CD4-positive, alpha-beta memory T cell (primary cell): ENCODE results near the gene PREX1. TPM values are rescaled to one million over a fixed set of nuclear protein-coding genes. Genes with fewer than 3 reads are reported as not detected.

Source experiments
- CTCF ChIA-PET: fragments of 350-600 bp; sonication (Branson Sonifier 250); formaldehyde crosslinking; loops from one replicate; lab custom pipeline; 2021; ENCODE audit warnings: inconsistent platforms; ENCODE audit not compliant: partially characterized antibody; lab: Charles Lee
- POLR2A ChIA-PET: fragments of 350-600 bp; sonication (Branson Sonifier 250); formaldehyde crosslinking; loops from one replicate; lab custom pipeline; 2021; ENCODE audit not compliant: partially characterized antibody; lab: Charles Lee
- DNase-seq, 5 donors: peaks; one replicate each; pipeline versions ENCODE4 v3.0.0 to v3.0.0-alpha.2; 2020 to 2022; ENCODE audit warnings: mixed read lengths in 1 of 5
- H3K27ac ChIP-seq: one replicate; pipeline ENCODE4 v1.7.0; 2013; ENCODE audit warnings: low read depth, low read length
- H3K27me3 ChIP-seq: 2 replicates; pipeline ENCODE4 v1.7.0; 2013; ENCODE audit warnings: mild to moderate bottlenecking, low read length, moderate library complexity; ENCODE audit not compliant: insufficient read depth
- H3K36me3 ChIP-seq: 2 replicates; pipeline ENCODE4 v1.7.0; 2013; ENCODE audit warnings: mild to moderate bottlenecking, low read length, moderate library complexity; ENCODE audit not compliant: insufficient read depth
- H3K4me1 ChIP-seq: 2 replicates; pipeline ENCODE4 v1.7.0; 2013; ENCODE audit warnings: mild to moderate bottlenecking, low read length, moderate library complexity; ENCODE audit not compliant: insufficient read depth
- H3K4me3 ChIP-seq, 2 donors: one replicate each; pipeline ENCODE4 v1.7.0; 2013; ENCODE audit warnings: low read length in 2 of 2, mild to moderate bottlenecking in 1 of 2
- H3K9me3 ChIP-seq, 2 donors: one replicate each; pipeline ENCODE4 v1.7.0; 2013; ENCODE audit warnings: low read length in 2 of 2, control low read depth in 1 of 2; ENCODE audit not compliant: control insufficient read depth in 1 of 2
- H3K27ac Mint-ChIP-seq, 7 donors: one replicate each; pipeline ENCODE4 v1.8.0; 2020 to 2021; ENCODE audit warnings: mixed read lengths in 7 of 7, mild to moderate bottlenecking in 6 of 7, inconsistent platforms in 3 of 7, moderate library complexity in 3 of 7
- H3K27me3 Mint-ChIP-seq, 2 donors: one replicate each; pipeline ENCODE4 v1.8.0; 2020 to 2021; ENCODE audit warnings: mixed read lengths in 2 of 2
- H3K36me3 Mint-ChIP-seq, 2 donors: one replicate each; pipeline ENCODE4 v1.8.0; 2020 to 2021; ENCODE audit warnings: mixed read lengths in 2 of 2, inconsistent platforms in 1 of 2, mild to moderate bottlenecking in 1 of 2
- H3K4me1 Mint-ChIP-seq, 4 donors: one replicate each; pipeline ENCODE4 v1.8.0; 2020 to 2021; ENCODE audit warnings: mixed read lengths in 4 of 4, mild to moderate bottlenecking in 1 of 4
- H3K4me3 Mint-ChIP-seq, 8 donors: one replicate each; pipeline ENCODE4 v1.8.0; 2020 to 2021; ENCODE audit warnings: mixed read lengths in 8 of 8, mild to moderate bottlenecking in 7 of 8, moderate library complexity in 6 of 8, inconsistent platforms in 3 of 8
- H3K9me3 Mint-ChIP-seq, 8 donors: one replicate each; pipeline ENCODE4 v1.8.0; 2020 to 2021; ENCODE audit warnings: mixed read lengths in 8 of 8, mild to moderate bottlenecking in 5 of 8, inconsistent platforms in 3 of 8, moderate library complexity in 1 of 8
- intact Hi-C: fragments of 100-400 bp; cut with micrococcal nuclease; formaldehyde crosslinking; loops from one replicate; pipeline ENCODE4 v1.15.1; 2023
- polyA plus RNA-seq, 2 donors: library from polyadenylated mRNA; unstranded; fragments of 300-500 nt; fragmentation: Illumina TruSeq; gene quantifications; one replicate each; pipeline ENCODE4 v1.2.3, GENCODE V29; 2021
- total RNA-seq, 2 experiments: library from RNA; stranded (reverse); gene quantifications; one replicate each; pipeline ENCODE4 v1.2.3, GENCODE V29; 2021

The PREX1 gene
- total and polyA plus RNA-seq, 4 experiments from 2014 or later: 10.6 to 165 (median 122) TPM

- CTCF ChIA-PET: no interaction called here
- POLR2A ChIA-PET: no interaction called here
- Mint-ChIP-seq H3K27me3 (no peaks in the 10 kb centered on the region), H3K9me3 (peaks cover 0 to 1% (median 0%) of the 10 kb centered on the region in 8 donors), H3K36me3 (peaks cover 47 to 75% of the 10 kb centered on the region in 2 donors), H3K4me1 (peaks cover 16 to 51% (median 30%) of the 10 kb centered on the region in 4 donors), H3K4me3 (peak overlapping the region in 1 of 8 donors; percentile 23), H3K27ac (peak overlapping the region in 3 of 7 donors; percentile 41 to 93 (median 44))
- intact Hi-C loops: no loop called here
- no peak overlapping the region for H3K27ac ChIP-seq
- no peaks in the 10 kb centered on the region for H3K27me3 ChIP-seq
- H3K4me1 ChIP-seq: no peaks in the 10 kb centered on the region
- H3K9me3 ChIP-seq: no peaks in the 10 kb centered on the region
- DNase-seq: no peak
- H3K4me3 ChIP-seq: no peak overlapping the region
- H3K36me3 ChIP-seq: peaks cover 75% of the 10 kb centered on the region
Observed at GRCh38 chr20:48697845-48698491, 129.8 kb downstream of the PREX1 start.

- H3K36me3 Mint-ChIP-seq: peaks cover 45 to 75% of the 10 kb centered on the region in 2 donors
- intact Hi-C loops: no loop called here
- no peaks in the 10 kb centered on the region for H3K27me3 Mint-ChIP-seq
- DNase-seq: no peak
- no peaks in the 10 kb centered on the region for H3K27me3 ChIP-seq
- H3K4me1 Mint-ChIP-seq: peaks cover 16 to 46% (median 30%) of the 10 kb centered on the region in 4 donors
- H3K4me3 ChIP-seq: no peak overlapping the region
- H3K36me3 ChIP-seq: peaks cover 76% of the 10 kb centered on the region
- peaks cover 0 to 1% (median 0%) of the 10 kb centered on the region in 8 donors for H3K9me3 Mint-ChIP-seq
- ChIA-PET POLR2A (interaction anchor here (0.6 kb wide), 1 partner anchor 56 kb away, joined by 5 read pairs; no protein-coding TSS in a partner anchor), CTCF (interaction anchor here (0.9 kb wide), 1 partner anchor 180 kb away, joined by 3 read pairs; no protein-coding TSS in a partner anchor)
- H3K9me3 ChIP-seq: no peaks in the 10 kb centered on the region
- H3K4me3 Mint-ChIP-seq: no peak overlapping the region
- H3K27ac Mint-ChIP-seq: peak overlapping the region in 3 of 7 donors; percentile 10 to 64 (median 30)
- no peak overlapping the region for H3K27ac ChIP-seq
- no peaks in the 10 kb centered on the region for H3K4me1 ChIP-seq
Observed at GRCh38 chr20:48696671-48697070, 131.1 kb downstream of the PREX1 start.

GRCh38 chr20:48695738-48696137, 132.1 kb downstream of the PREX1 start:
- H3K9me3 Mint-ChIP-seq: peaks cover 0 to 2% (median 0%) of the 10 kb centered on the region in 8 donors
- Histone ChIP-seq H3K4me1 (no peaks in the 10 kb centered on the region), H3K4me3 (no peak overlapping the region), H3K9me3 (no peaks in the 10 kb centered on the region), H3K27ac (no peak overlapping the region), H3K27me3 (no peaks in the 10 kb centered on the region), H3K36me3 (peaks cover 76% of the 10 kb centered on the region)
- CTCF ChIA-PET: interaction anchor here (0.7 to 1.1 kb wide), 4 partner anchors 9 to 184 kb away, joined by 3 read pairs; no protein-coding TSS in a partner anchor
- no peaks in the 10 kb centered on the region for H3K27me3 Mint-ChIP-seq
- no peak for DNase-seq
- peak overlapping the region in 3 of 7 donors; percentile 47 to 77 (median 64) for H3K27ac Mint-ChIP-seq
- POLR2A ChIA-PET: no interaction called here
- H3K4me3 Mint-ChIP-seq: no peak overlapping the region
- intact Hi-C loops: no loop called here
- H3K36me3 Mint-ChIP-seq: peaks cover 39 to 79% of the 10 kb centered on the region in 2 donors
- H3K4me1 Mint-ChIP-seq: peaks cover 16 to 42% (median 30%) of the 10 kb centered on the region in 4 donors

- POLR2A ChIA-PET: no interaction called here
- no peak overlapping the region for H3K27ac ChIP-seq
- H3K4me3 ChIP-seq: no peak overlapping the region
- H3K27me3 ChIP-seq: no peaks in the 10 kb centered on the region
- no peaks in the 10 kb centered on the region for H3K9me3 ChIP-seq
- Mint-ChIP-seq H3K4me3 (no peak overlapping the region), H3K9me3 (peaks cover 0 to 2% (median 0%) of the 10 kb centered on the region in 8 donors), H3K36me3 (peaks cover 35 to 78% of the 10 kb centered on the region in 2 donors), H3K27me3 (no peaks in the 10 kb centered on the region), H3K27ac (peak overlapping the region in 4 of 7 donors; percentile 47 to 90 (median 76)), H3K4me1 (peaks cover 15 to 40% (median 28%) of the 10 kb centered on the region in 4 donors)
- peaks cover 78% of the 10 kb centered on the region for H3K36me3 ChIP-seq
- H3K4me1 ChIP-seq: no peaks in the 10 kb centered on the region
- CTCF ChIA-PET: interaction anchor here (0.7 to 1.1 kb wide), 3 partner anchors 9 to 185 kb away, joined by 3 read pairs; no protein-coding TSS in a partner anchor
- intact Hi-C loops: no loop called here
- DNase-seq: no peak
Observed at GRCh38 chr20:48695255-48695654, 132.5 kb downstream of the PREX1 start.

GRCh38 chr20:48694381-48694865, 133.4 kb downstream of the PREX1 start:
- H3K9me3 ChIP-seq: no peaks in the 10 kb centered on the region
- H3K4me1 Mint-ChIP-seq: peaks cover 11 to 41% (median 27%) of the 10 kb centered on the region in 4 donors
- peaks cover 0 to 5% (median 0%) of the 10 kb centered on the region in 8 donors for H3K9me3 Mint-ChIP-seq
- peaks cover 79% of the 10 kb centered on the region for H3K36me3 ChIP-seq
- H3K4me3 Mint-ChIP-seq: no peak overlapping the region
- ChIA-PET CTCF (no interaction called here), POLR2A (no interaction called here)
- H3K4me3 ChIP-seq: no peak overlapping the region
- intact Hi-C loops: no loop called here
- no peaks in the 10 kb centered on the region for H3K27me3 Mint-ChIP-seq
- peaks cover 34 to 78% of the 10 kb centered on the region in 2 donors for H3K36me3 Mint-ChIP-seq
- H3K27me3 ChIP-seq: no peaks in the 10 kb centered on the region
- H3K27ac Mint-ChIP-seq: peak overlapping the region in 4 of 7 donors; percentile 0 to 78 (median 60)
- DNase-seq: no peak
- H3K4me1 ChIP-seq: no peaks in the 10 kb centered on the region
- no peak overlapping the region for H3K27ac ChIP-seq

- H3K4me1 Mint-ChIP-seq: peaks cover 7 to 41% (median 25%) of the 10 kb centered on the region in 4 donors
- no peak for DNase-seq
- peaks cover 26 to 83% of the 10 kb centered on the region in 2 donors for H3K36me3 Mint-ChIP-seq
- H3K9me3 Mint-ChIP-seq: peaks cover 0 to 5% (median 0%) of the 10 kb centered on the region in 8 donors
- H3K27ac Mint-ChIP-seq: peak overlapping the region in 1 of 7 donors; percentile 37
- CTCF ChIA-PET: interaction anchor here (1.0 kb wide), 1 partner anchor 189 kb away, joined by 4 read pairs; no protein-coding TSS in a partner anchor
- no peak overlapping the region for H3K27ac ChIP-seq
- H3K4me3 ChIP-seq: no peak overlapping the region
- no peaks in the 10 kb centered on the region for H3K27me3 ChIP-seq
- peaks cover 77% of the 10 kb centered on the region for H3K36me3 ChIP-seq
- intact Hi-C loops: no loop called here
- POLR2A ChIA-PET: no interaction called here
- no peak overlapping the region for H3K4me3 Mint-ChIP-seq
- no peaks in the 10 kb centered on the region for H3K27me3 Mint-ChIP-seq
- H3K4me1 ChIP-seq: no peaks in the 10 kb centered on the region
- no peaks in the 10 kb centered on the region for H3K9me3 ChIP-seq
Observed at GRCh38 chr20:48691523-48691922, 136.3 kb downstream of the PREX1 start.

- CTCF ChIA-PET: interaction anchor here (1.0 to 1.2 kb wide), 2 partner anchors 33 to 190 kb away, joined by 4 to 5 read pairs; no protein-coding TSS in a partner anchor
- peaks cover 0 to 5% (median 0%) of the 10 kb centered on the region in 8 donors for H3K9me3 Mint-ChIP-seq
- H3K27me3 Mint-ChIP-seq: no peaks in the 10 kb centered on the region
- DNase-seq: no peak
- POLR2A ChIA-PET: no interaction called here
- no peak overlapping the region for H3K27ac ChIP-seq
- H3K36me3 ChIP-seq: peaks cover 78% of the 10 kb centered on the region
- intact Hi-C loops: no loop called here
- no peak overlapping the region for H3K4me3 ChIP-seq
- no peaks in the 10 kb centered on the region for H3K27me3 ChIP-seq
- no peaks in the 10 kb centered on the region for H3K4me1 ChIP-seq
- no peaks in the 10 kb centered on the region for H3K9me3 ChIP-seq
- H3K4me3 Mint-ChIP-seq: no peak overlapping the region
- H3K36me3 Mint-ChIP-seq: peaks cover 23 to 79% of the 10 kb centered on the region in 2 donors
- peak overlapping the region in 3 of 7 donors; percentile 29 to 66 (median 47) for H3K27ac Mint-ChIP-seq
- H3K4me1 Mint-ChIP-seq: peaks cover 4 to 40% (median 23%) of the 10 kb centered on the region in 4 donors
Observed at GRCh38 chr20:48690888-48691287, 136.9 kb downstream of the PREX1 start.
